Neural progenitor cell (in vitro differentiated cells): Measurements from ENCODE around the gene S100A12.

ENCODE experiments used
- CTCF ChIP-seq: fragments of 200-600 bp; sonication (generic); IDR thresholded peaks from 2 replicates; pipeline ENCODE4 v1.5.1; 2017; ENCODE audit warnings: antibody characterized with exemption, mild to moderate bottlenecking
- EZH2phosphoT487 ChIP-seq: fragments of 200-600 bp; sonication (generic); IDR thresholded peaks from 2 replicates; pipeline ENCODE4 v1.6.1; 2017; ENCODE audit warnings: antibody characterized with exemption

DNA sequence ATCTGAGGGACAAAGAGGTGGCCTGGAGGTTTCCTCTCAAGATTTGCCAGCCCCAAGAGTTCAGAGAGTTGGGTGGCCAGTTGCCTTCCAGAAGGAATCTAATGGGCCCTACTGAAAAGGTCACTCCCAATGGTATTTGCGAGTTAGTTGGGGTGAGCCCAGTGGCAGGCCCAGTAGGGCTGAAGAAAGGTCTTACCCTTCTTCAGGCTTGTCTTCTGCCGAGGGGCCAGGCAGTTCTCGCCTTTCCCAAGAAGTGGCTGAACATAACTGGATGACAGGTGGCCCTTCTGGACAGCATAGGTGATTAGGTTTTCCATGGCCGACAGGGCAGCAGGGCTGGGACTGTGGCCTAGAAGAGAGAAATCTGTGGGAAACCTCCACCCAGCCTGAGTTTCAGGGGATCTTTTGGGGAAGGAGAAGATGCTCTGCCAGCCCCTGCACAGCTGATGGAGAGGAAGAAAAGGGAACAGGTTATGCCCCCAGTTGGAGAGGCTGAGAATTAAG is 33.9 kb downstream of the S100A12 start:
- TF ChIP-seq CTCF = no peak
- TF ChIP-seq EZH2phosphoT487 = no peak
